Measurements from ENCODE around the gene KAZN. TPM values are rescaled to one million over a fixed set of nuclear protein-coding genes. Genes with fewer than 3 reads are reported as not detected.

The KAZN gene
- total and polyA plus RNA-seq, 2 of the 8 experiments (the other 6 are each of a cell fraction or from before 2014, with no cell fraction given) = 3.7 to 11.8 TPM

- Histone ChIP-seq H3K14ac (ENCODE audit: insufficient read length) (no peak overlapping the region), H3K23ac (ENCODE audit: insufficient read length) (no peak overlapping the region), H2BK12ac (ENCODE audit: low read depth, low read length) (no peak overlapping the region), H3K4me2 (ENCODE audit: insufficient read depth in 1 of 2, low read depth in 2 of 2, low read length in 2 of 2) (no peak overlapping the region), H2BK5ac (ENCODE audit: low read depth, low read length) (peak overlapping the region; percentile 52; the same call in 1 of the 2 replicates), H4K91ac (replicated peaks; ENCODE audit: insufficient read length, low read length) (peak overlapping the region; percentile 82), H3K9me3 (ENCODE audit: insufficient read depth in 2 of 2, low read depth in 1 of 2, low read length in 1 of 2) (no peaks in the 10 kb centered on the region), H4K20me1 (replicated peaks in 1 of 2; ENCODE audit: control insufficient read depth in 1 of 2, insufficient read depth in 2 of 2, low read length in 2 of 2) (peaks cover 4 to 8% of the 10 kb centered on the region in 2 experiments), H2AK5ac (ENCODE audit: low read depth, low read length) (no peak overlapping the region), H3K4me3 (ENCODE audit: extremely low read depth in 1 of 4, insufficient read depth in 2 of 4, low read depth in 3 of 4, low read length in 4 of 4) (no peak overlapping the region), H2BK20ac (ENCODE audit: low read length) (no peak overlapping the region; the same call in 1 of the 2 replicates), H3K27me3 (replicated peaks in 1 of 4; ENCODE audit: control insufficient read depth in 3 of 4, extremely low read depth in 1 of 4, insufficient read depth in 3 of 4, low read length in 3 of 4) (no peaks in the 10 kb centered on the region), H3K56ac (replicated peaks; ENCODE audit: insufficient read length, low read depth, low read length) (no peak overlapping the region), H4K8ac (ENCODE audit: extremely low read depth, insufficient read depth, low read length) (no peak overlapping the region; the same call in 1 of the 2 replicates), H3K9ac (replicated peaks in 1 of 4; ENCODE audit: extremely low read depth in 1 of 4, low read depth in 3 of 4, low read length in 3 of 4) (no peak overlapping the region), H3K18ac (ENCODE audit: extremely low read depth, low read length) (no peak overlapping the region), H2AFZ (ENCODE audit: low read length) (no peak overlapping the region; the same call in 1 of the 2 replicates), H2BK120ac (replicated peaks; ENCODE audit: low read depth, low read length) (no peak overlapping the region), H2BK15ac (ENCODE audit: low read length) (peak overlapping the region; percentile 81; the same call in 1 of the 2 replicates), H3K79me2 (ENCODE audit: control insufficient read depth in 1 of 2, insufficient read depth in 2 of 2, low read length in 2 of 2) (no peaks in the 10 kb centered on the region), H3K4ac (replicated peaks; ENCODE audit: insufficient read length, low read depth, low read length) (peak overlapping the region; percentile 48), H3K27ac (ENCODE audit: low read depth, low read length) (no peak overlapping the region), H3K4me1 (replicated peaks in 1 of 4; ENCODE audit: control insufficient read depth in 3 of 4, insufficient read depth in 4 of 4, low read length in 3 of 4) (peaks cover under 1 to 16% (median 6%) of the 10 kb centered on the region in 4 experiments), H3K79me1 (ENCODE audit: low read depth, low read length) (no peaks in the 10 kb centered on the region), H3K23me2 (ENCODE audit: low read depth, low read length) (peaks cover 2% of the 10 kb centered on the region; the same call in 1 of the 2 replicates), H3K36me3 (ENCODE audit: control insufficient read depth in 2 of 4, insufficient read depth in 4 of 4, low read length in 3 of 4) (no peaks in the 10 kb centered on the region), H4K5ac (ENCODE audit: insufficient read length, low read depth, low read length) (no peak overlapping the region)
- ChIA-PET POLR2A (ENCODE audit: partially characterized antibody) (no interaction called here), CTCF (ENCODE audit: partially characterized antibody) (interaction anchor here (0.9 to 2.2 kb wide), 7 partner anchors 8 to 181 kb away, joined by 3 to 7 read pairs (median 3); no protein-coding TSS in a partner anchor)
- WGBS, 2 experiments (ENCODE audit: extremely low coverage in 1 of 2, insufficient coverage in 1 of 2, insufficient read length in 1 of 2, insufficient replicate concordance in 2 of 2, low coverage in 1 of 2, low lambda C conversion rate in 2 of 2, missing lambda C conversion rate in 1 of 2) = 83% methylated on average over 9 of the region's 9 CpGs; no CpG with 5 or more reads in 1 of the 2 experiments
- TF ChIP-seq SAP30 (IDR thresholded peaks at IDR 0.05; ENCODE audit: insufficient read depth, insufficient replicate concordance, low read length) (no peak), POU5F1 (IDR thresholded peaks at IDR 0.05; ENCODE audit: low read depth, low read length) (no peak), USF2 (IDR thresholded peaks at IDR 0.05; ENCODE audit: low read length) (peak; percentile 76), YY1 (IDR thresholded peaks at IDR 0.05; ENCODE audit: low read depth, low read length) (no peak), E2F6 (IDR thresholded peaks at IDR 0.05) (no peak)
- FAIRE-seq (no peak), DNase-seq (ENCODE audit: low read depth in 1 of 2, low spot score in 2 of 2) (no peak)
These were observed 341.2 kb downstream of the KAZN start for GRCh38 chr1:14939527-14940284.
